Coronary artery (tissue), 2 donors: ENCODE measurements around the gene MARCHF9.
A peak's percentile ranks its signal among the peaks of the same experiment; 100 is the strongest.

Source experiments
- DNase-seq: peaks from one replicate; pipeline ENCODE4 v3.0.0-alpha.2; 2017; ENCODE audit warnings: low spot score
- H3K27ac ChIP-seq, 2 donors: fragments of 200-600 bp; sonication (generic); one replicate each; pipeline ENCODE4 v1.5.1; 2016 to 2019
- H3K4me3 ChIP-seq: fragments of 200-600 bp; sonication (generic); 2 replicates; pipeline ENCODE4 v1.5.1; 2016; ENCODE audit warnings: mild to moderate bottlenecking, moderate library complexity
- CTCF ChIP-seq: fragments of 200-600 bp; sonication (generic); IDR thresholded peaks from one replicate; pipeline ENCODE4 v1.5.1; 2019; ENCODE audit warnings: antibody characterized with exemption

Gene MARCHF9

GRCh38 chr12:57782608-57783465, 27.9 kb downstream of the MARCHF9 start, which contains the start of gene TSFM:
Gene TSFM (plus strand): TSS chr12:57782787. CDS start chr12:57782802, 15 bp downstream.
- Histone ChIP-seq H3K27ac (peak within 1 kb of the TSS; percentile 69 to 71), H3K4me3 (peak within 1 kb of the TSS; percentile 79)
- DNase-seq, result peak; percentile 92
- peak; percentile 91 for TF ChIP-seq CTCF

GRCh38 chr12:57783466-57783801, 28.5 kb downstream of the MARCHF9 start:
- DNase-seq, result no peak
- Histone ChIP-seq H3K27ac (no peak overlapping the region), H3K4me3 (peak overlapping the region; percentile 79)
- no peak for TF ChIP-seq CTCF

- H3K27ac ChIP-seq, result no peak overlapping the region
- peak overlapping the region; percentile 79 for H3K4me3 ChIP-seq
- no peak for DNase-seq
- no peak for TF ChIP-seq CTCF
These were observed 29.0 kb downstream of the MARCHF9 start for GRCh38 chr12:57783861-57784260.

- TF ChIP-seq CTCF, result no peak
- Histone ChIP-seq H3K27ac (no peak overlapping the region), H3K4me3 (no peak overlapping the region)
- DNase-seq, result no peak
These were observed 39.0 kb downstream of the MARCHF9 start for GRCh38 chr12:57793920-57794319.

GRCh38 chr12:57795354-57795753, 40.5 kb downstream of the MARCHF9 start:
- H3K27ac ChIP-seq, result no peak overlapping the region
- no peak for TF ChIP-seq CTCF
- no peak overlapping the region for H3K4me3 ChIP-seq
- no peak for DNase-seq

- no peak for DNase-seq
- no peak for TF ChIP-seq CTCF
- Histone ChIP-seq H3K27ac (no peak overlapping the region), H3K4me3 (no peak overlapping the region)
These were observed 42.1 kb downstream of the MARCHF9 start for GRCh38 chr12:57796996-57797395.

- H3K4me3 ChIP-seq, result no peak overlapping the region
- no peak for DNase-seq
- no peak overlapping the region for H3K27ac ChIP-seq
- TF ChIP-seq CTCF, result no peak
These were observed 43.0 kb downstream of the MARCHF9 start for GRCh38 chr12:57797933-57798332.
